DND-41 (cell line): ENCODE measurements around the gene GPC6.

Experiments
- EZH2 ChIP-seq: IDR thresholded peaks from 3 replicates; pipeline ENCODE4 v1.6.1; 2012; ENCODE audit warnings: borderline replicate concordance, low read depth, mild to moderate bottlenecking, moderate library complexity, low read length, inconsistent platforms; ENCODE audit not compliant: severe bottlenecking
- TF ChIP-seq, protein P1 (sequence below): IDR thresholded peaks from 2 replicates; pipeline ENCODE4 v1.5.1; 2012; ENCODE audit warnings: borderline replicate concordance, low read length, moderate library complexity, mild to moderate bottlenecking; ENCODE audit not compliant: poor library complexity, severe bottlenecking; ENCODE audit errors: extremely low read depth

DNA sequence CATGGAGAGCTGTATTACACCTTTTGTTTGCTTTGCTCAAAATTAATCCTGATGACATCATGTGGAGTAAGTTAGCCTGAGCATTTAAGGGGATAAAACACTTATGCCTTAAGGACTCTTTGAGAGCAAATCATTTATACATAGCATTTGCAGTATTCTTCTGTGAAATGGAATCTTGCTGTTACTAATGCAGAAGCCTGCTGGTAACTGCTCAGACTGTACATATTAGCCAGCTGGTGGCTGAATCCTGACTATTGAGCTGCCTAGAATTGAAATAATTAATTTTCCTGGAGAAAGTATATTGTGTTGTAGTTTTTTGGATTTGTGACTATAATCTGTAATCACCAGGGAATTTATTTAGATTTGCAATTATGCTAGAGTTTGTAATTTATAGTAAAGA lies 363.2 kb downstream of the GPC6 start:
- TF ChIP-seq, protein P1, sequence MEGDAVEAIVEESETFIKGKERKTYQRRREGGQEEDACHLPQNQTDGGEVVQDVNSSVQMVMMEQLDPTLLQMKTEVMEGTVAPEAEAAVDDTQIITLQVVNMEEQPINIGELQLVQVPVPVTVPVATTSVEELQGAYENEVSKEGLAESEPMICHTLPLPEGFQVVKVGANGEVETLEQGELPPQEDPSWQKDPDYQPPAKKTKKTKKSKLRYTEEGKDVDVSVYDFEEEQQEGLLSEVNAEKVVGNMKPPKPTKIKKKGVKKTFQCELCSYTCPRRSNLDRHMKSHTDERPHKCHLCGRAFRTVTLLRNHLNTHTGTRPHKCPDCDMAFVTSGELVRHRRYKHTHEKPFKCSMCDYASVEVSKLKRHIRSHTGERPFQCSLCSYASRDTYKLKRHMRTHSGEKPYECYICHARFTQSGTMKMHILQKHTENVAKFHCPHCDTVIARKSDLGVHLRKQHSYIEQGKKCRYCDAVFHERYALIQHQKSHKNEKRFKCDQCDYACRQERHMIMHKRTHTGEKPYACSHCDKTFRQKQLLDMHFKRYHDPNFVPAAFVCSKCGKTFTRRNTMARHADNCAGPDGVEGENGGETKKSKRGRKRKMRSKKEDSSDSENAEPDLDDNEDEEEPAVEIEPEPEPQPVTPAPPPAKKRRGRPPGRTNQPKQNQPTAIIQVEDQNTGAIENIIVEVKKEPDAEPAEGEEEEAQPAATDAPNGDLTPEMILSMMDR, result no peak
- TF ChIP-seq EZH2, result no peak
